ENCODE data around the gene SIGLEC7.

DNA sequence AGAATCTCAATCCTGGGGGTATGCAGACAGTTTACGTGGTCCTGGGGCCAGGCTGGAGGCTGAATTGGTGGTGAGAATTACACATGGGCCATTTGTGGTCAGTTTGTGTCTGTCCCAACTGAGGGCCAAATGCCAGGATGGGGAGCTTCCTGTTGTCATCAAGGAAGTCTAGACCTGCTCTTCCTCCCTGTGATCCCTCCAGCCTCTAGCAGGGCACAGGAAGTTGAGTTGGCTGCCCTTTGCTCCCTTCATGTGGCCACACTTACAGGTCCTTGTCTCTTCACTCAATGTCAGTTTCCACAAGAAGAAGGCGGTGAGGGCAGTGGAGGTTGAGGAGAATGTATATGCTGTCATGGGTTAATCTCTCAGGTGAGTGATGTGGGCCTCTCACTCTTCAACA is 30.1 kb downstream of the SIGLEC7 start:
- no peak for TF ChIP-seq POLR2AphosphoS5 (IDR thresholded peaks at IDR 0.05; ENCODE audit: low read depth, low read length)
- TF ChIP-seq, protein P1, sequence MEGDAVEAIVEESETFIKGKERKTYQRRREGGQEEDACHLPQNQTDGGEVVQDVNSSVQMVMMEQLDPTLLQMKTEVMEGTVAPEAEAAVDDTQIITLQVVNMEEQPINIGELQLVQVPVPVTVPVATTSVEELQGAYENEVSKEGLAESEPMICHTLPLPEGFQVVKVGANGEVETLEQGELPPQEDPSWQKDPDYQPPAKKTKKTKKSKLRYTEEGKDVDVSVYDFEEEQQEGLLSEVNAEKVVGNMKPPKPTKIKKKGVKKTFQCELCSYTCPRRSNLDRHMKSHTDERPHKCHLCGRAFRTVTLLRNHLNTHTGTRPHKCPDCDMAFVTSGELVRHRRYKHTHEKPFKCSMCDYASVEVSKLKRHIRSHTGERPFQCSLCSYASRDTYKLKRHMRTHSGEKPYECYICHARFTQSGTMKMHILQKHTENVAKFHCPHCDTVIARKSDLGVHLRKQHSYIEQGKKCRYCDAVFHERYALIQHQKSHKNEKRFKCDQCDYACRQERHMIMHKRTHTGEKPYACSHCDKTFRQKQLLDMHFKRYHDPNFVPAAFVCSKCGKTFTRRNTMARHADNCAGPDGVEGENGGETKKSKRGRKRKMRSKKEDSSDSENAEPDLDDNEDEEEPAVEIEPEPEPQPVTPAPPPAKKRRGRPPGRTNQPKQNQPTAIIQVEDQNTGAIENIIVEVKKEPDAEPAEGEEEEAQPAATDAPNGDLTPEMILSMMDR (IDR thresholded peaks at IDR 0.05), result no peak
- no peak for TF ChIP-seq NRF1 (IDR thresholded peaks at IDR 0.05; ENCODE audit: low read depth, low read length)
- TF ChIP-seq RAD21 (IDR thresholded peaks at IDR 0.05; ENCODE audit: low read length), result no peak
- no peak for TF ChIP-seq MXI1 (IDR thresholded peaks at IDR 0.05; ENCODE audit: low read depth, low read length)
- TF ChIP-seq FOXM1 (IDR thresholded peaks at IDR 0.05; ENCODE audit: low read depth), result no peak
- no peak for TF ChIP-seq YY1 (IDR thresholded peaks at IDR 0.05; ENCODE audit: low read depth)
- TF ChIP-seq SIN3A (IDR thresholded peaks at IDR 0.05; ENCODE audit: borderline replicate concordance, low read depth, low read length), result no peak
- TF ChIP-seq CHD2 (IDR thresholded peaks at IDR 0.05; ENCODE audit: low read length, partially characterized antibody), result no peak
- TF ChIP-seq TAF1 (IDR thresholded peaks at IDR 0.05; ENCODE audit: borderline replicate concordance, low read depth, low read length), result no peak
- no peak for TF ChIP-seq FOXJ3 (CRISPR knock-in tag; IDR thresholded peaks at IDR 0.05)

Measured in SK-N-SH (cell line).